GM19452 (cell line): ENCODE data around the gene PCDHA6.
"Not testable (repeated sequence)": the region's sequence is repeated elsewhere in the genome, so short reads cannot be mapped to it uniquely, and the experiment has no call there.

Source experiments
- ATAC-seq: cut with Tn5 transposase; IDR thresholded peaks from one replicate; pipeline ENCODE4 v1.9.1; 2021; ENCODE audit not compliant: unreplicated experiment

Gene PCDHA6

GRCh38 chr5:140827704-140828361 is at the start of gene PCDHA6:
PCDHA6 (plus strand) TSS chr5:140827960; CDS start chr5:140828092, 132 bp downstream.
- ATAC-seq = no peak

- ATAC-seq = no peak
These were observed 47.2 kb upstream of the PCDHA6 start for GRCh38 chr5:140780512-140780911.

- no peak for ATAC-seq
These were observed 41.7 kb upstream of the PCDHA6 start, which contains the start of gene PCDHA1 for GRCh38 chr5:140785905-140786686. PCDHA1 (plus strand) TSS chr5:140786140.

GRCh38 chr5:140787422-140787821 is 40.3 kb upstream of the PCDHA6 start:
- not testable (repeated sequence) for ATAC-seq

GRCh38 chr5:140787849-140788504 is 39.8 kb upstream of the PCDHA6 start:
- ATAC-seq = not testable (repeated sequence)

GRCh38 chr5:140791089-140791488 is 36.7 kb upstream of the PCDHA6 start:
- ATAC-seq = no peak

- no peak for ATAC-seq
These were observed 33.0 kb upstream of the PCDHA6 start, which contains the start of gene PCDHA2 for GRCh38 chr5:140794595-140795258. PCDHA2 (plus strand) TSS chr5:140794852.

GRCh38 chr5:140795259-140795641 is 32.5 kb upstream of the PCDHA6 start:
- ATAC-seq = no peak

- ATAC-seq = not testable (repeated sequence)
These were observed 31.6 kb upstream of the PCDHA6 start for GRCh38 chr5:140796072-140796717.

- ATAC-seq = no peak
These were observed 31.1 kb upstream of the PCDHA6 start for GRCh38 chr5:140796718-140797095.

GRCh38 chr5:140800816-140801493 is 26.8 kb upstream of the PCDHA6 start, which contains the start of gene PCDHA3:
PCDHA3 (plus strand) TSS chr5:140801057.
- ATAC-seq = no peak

- no peak for ATAC-seq
These were observed 26.3 kb upstream of the PCDHA6 start for GRCh38 chr5:140801494-140801841.

- ATAC-seq = not testable (repeated sequence)
These were observed 25.4 kb upstream of the PCDHA6 start for GRCh38 chr5:140802381-140802780.

- no peak for ATAC-seq
These were observed 24.9 kb upstream of the PCDHA6 start for GRCh38 chr5:140802781-140803271.

- no peak for ATAC-seq
These were observed 20.7 kb upstream of the PCDHA6 start, which contains the start of gene PCDHA4 for GRCh38 chr5:140806834-140807775. PCDHA4 (plus strand) TSS chr5:140807068.

- not testable (repeated sequence) for ATAC-seq
These were observed 19.4 kb upstream of the PCDHA6 start for GRCh38 chr5:140808241-140808888.

GRCh38 chr5:140808889-140809291 is 18.9 kb upstream of the PCDHA6 start:
- no peak for ATAC-seq
